A549 (cell line): ENCODE data around the gene NEDD8. TPM values are rescaled to one million over a fixed set of nuclear protein-coding genes. Genes with fewer than 3 reads are reported as not detected.

Experiments used
- ATAC-seq, 2 experiments: fragments of 200-7000 bp in 1 of 2; fragments of >200 bp in 1 of 2; cut with Nextera tagmentation in 1 of 2; cut with Tn5 transposase in 1 of 2; 3 replicates each; pipeline versions ENCODE4 v1.8.0 to v1.9.1; 2018 to 2020; ENCODE audit warnings: mild to moderate bottlenecking in 1 of 2, moderate library complexity in 1 of 2
- CTCF ChIA-PET: fragments of 300-600 bp; sonication (Branson Sonifier 250); formaldehyde crosslinking; extraction: SDS; loops from one replicate; lab custom pipeline; 2021; ENCODE audit warnings: antibody characterized with exemption, inconsistent platforms; lab: Yijun Ruan, JAX
- POLR2A ChIA-PET: fragments of 350-600 bp; formaldehyde crosslinking; extraction: SDS; loops from one replicate; lab custom pipeline; 2021; ENCODE audit warnings: antibody characterized with exemption, inconsistent platforms; lab: Yijun Ruan, JAX
- DNase-seq, 2 experiments: peaks; one replicate each; pipeline versions ENCODE4 v3.0.0 to v3.0.0-alpha.2; 2011 to 2016; ENCODE audit warnings: low read depth in 1 of 2, low spot score in 1 of 2
- FAIRE-seq: peaks from 2 replicates; lab custom pipeline; 2011; peaks lifted over from hg19 to GRCh38; lab: Jason Lieb, UNC
- H3K27ac ChIP-seq, 2 experiments: fragments of >200 bp; sonication (Bioruptor Twin); formaldehyde crosslinking; 3 replicates each; pipeline ENCODE4 v1.5.1; 2016 to 2017
- H3K4me1 ChIP-seq: fragments of >200 bp; sonication (Bioruptor Twin); formaldehyde crosslinking; 3 replicates; pipeline ENCODE4 v1.6.1; 2016
- H3K4me2 ChIP-seq: fragments of >200 bp; sonication (Bioruptor Twin); formaldehyde crosslinking; 3 replicates; pipeline ENCODE4 v1.6.1; 2016
- H3K4me3 ChIP-seq: fragments of >200 bp; sonication (Bioruptor Twin); formaldehyde crosslinking; 3 replicates; pipeline ENCODE4 v1.5.1; 2016
- H3K9me3 ChIP-seq: fragments of >200 bp; sonication (Bioruptor Twin); formaldehyde crosslinking; 3 replicates; pipeline ENCODE4 v1.6.1; 2016
- ATOH8 ChIP-seq: fragments of 250-450 bp; sonication (Bioruptor Pico); IDR thresholded peaks from 2 replicates; pipeline ENCODE4 v1.5.0; 2020; ENCODE audit warnings: low read depth, mild to moderate bottlenecking, moderate library complexity
- BCL3 ChIP-seq: fragments of >200 bp; sonication (Bioruptor Twin); formaldehyde crosslinking; IDR thresholded peaks from 3 replicates; pipeline ENCODE4 v1.6.1; 2016
- CBX2 ChIP-seq: fragments of 200-600 bp; sonication (generic); IDR thresholded peaks from 2 replicates; pipeline ENCODE4 v1.6.1; 2016; ENCODE audit warnings: low read depth, mild to moderate bottlenecking, borderline replicate concordance
- CHD4 ChIP-seq: fragments of 200-600 bp; sonication (generic); IDR thresholded peaks from 2 replicates; pipeline ENCODE4 v1.6.1; 2016; ENCODE audit warnings: antibody characterized with exemption, mild to moderate bottlenecking, borderline replicate concordance
- CTCF ChIP-seq: fragments of >200 bp; sonication (Bioruptor Twin); formaldehyde crosslinking; IDR thresholded peaks from 3 replicates; pipeline ENCODE4 v1.5.1; 2016
- EHF ChIP-seq: fragments of 250-450 bp; sonication (Bioruptor Pico); IDR thresholded peaks from 2 replicates; pipeline ENCODE4 v1.5.0; 2020; ENCODE audit warnings: mild to moderate bottlenecking
- EP300 ChIP-seq, 2 experiments: fragments of >200 bp; sonication (Bioruptor Twin); formaldehyde crosslinking; IDR thresholded peaks; 2 replicates in 1 of 2; 3 replicates in 1 of 2; pipeline ENCODE4 v1.6.1; 2016 to 2017
- ESRRA ChIP-seq: fragments of 150-350 bp; IDR thresholded peaks from 2 replicates; pipeline ENCODE4 v1.6.1; 2014; ENCODE audit warnings: mild to moderate bottlenecking, low read length, borderline replicate concordance
- FOSL2 ChIP-seq, 2 experiments: fragments of 450-650 bp in 1 of 2; fragments of >200 bp in 1 of 2; sonication (Bioruptor Twin) in 1 of 2; formaldehyde crosslinking; IDR thresholded peaks; 2 replicates each; pipeline versions ENCODE4 v1.5.0 to v1.6.1; 2016 to 2020; ENCODE audit warnings: mild to moderate bottlenecking in 1 of 2, moderate library complexity in 1 of 2
- KDM1A ChIP-seq: fragments of 200-600 bp; sonication (generic); IDR thresholded peaks from 2 replicates; pipeline ENCODE4 v1.6.1; 2016; ENCODE audit warnings: low read depth, mild to moderate bottlenecking
- KDM5A ChIP-seq: fragments of 200-600 bp; sonication (generic); IDR thresholded peaks from 2 replicates; pipeline ENCODE4 v1.6.1; 2016; ENCODE audit warnings: antibody characterized with exemption, mild to moderate bottlenecking
- MAFK ChIP-seq: fragments of 450-650 bp; IDR thresholded peaks from 2 replicates; pipeline ENCODE4 v1.6.1; 2014; ENCODE audit not compliant: partially characterized antibody
- MYC ChIP-seq: IDR thresholded peaks from 2 replicates; pipeline ENCODE4 v1.6.1; 2012; ENCODE audit warnings: mild to moderate bottlenecking, inconsistent platforms, low read length, improper control_type of control experiment, borderline replicate concordance
- NR3C1 ChIP-seq: fragments of >200 bp; sonication (Bioruptor Twin); formaldehyde crosslinking; IDR thresholded peaks from 3 replicates; pipeline ENCODE4 v1.6.1; 2017
- POLR2A ChIP-seq: IDR thresholded peaks from 2 replicates; pipeline ENCODE4 v1.6.1; 2012; ENCODE audit warnings: mild to moderate bottlenecking, low read length
- POLR2AphosphoS2 ChIP-seq: conservative IDR thresholded peaks from 2 replicates; pipeline ENCODE4 v1.6.1; 2012; ENCODE audit warnings: low read length, improper control_type of control experiment, inconsistent platforms
- RAD21 ChIP-seq, 2 experiments: fragments of >200 bp in 1 of 2; sonication (Bioruptor Twin) in 1 of 2; formaldehyde crosslinking in 1 of 2; IDR thresholded peaks in 1 of 2; conservative IDR thresholded peaks in 1 of 2; 2 replicates in 1 of 2; 3 replicates in 1 of 2; pipeline ENCODE4 v1.6.1; 2012 to 2018; ENCODE audit warnings: inconsistent platforms in 1 of 2
- RCOR1 ChIP-seq: fragments of 150-350 bp; IDR thresholded peaks from 2 replicates; pipeline ENCODE4 v1.6.1; 2014; ENCODE audit warnings: antibody characterized with exemption, low read length, low read depth
- REST ChIP-seq: fragments of 200-600 bp; sonication (generic); IDR thresholded peaks from 2 replicates; pipeline ENCODE4 v1.6.1; 2016; ENCODE audit warnings: antibody characterized with exemption, mild to moderate bottlenecking, moderate library complexity
- RFX5 ChIP-seq: fragments of 450-650 bp; IDR thresholded peaks from 2 replicates; pipeline ENCODE4 v1.7.1; 2014; ENCODE audit warnings: antibody characterized with exemption, mild to moderate bottlenecking, moderate library complexity
- RNF2 ChIP-seq: fragments of 200-600 bp; sonication (generic); IDR thresholded peaks from 2 replicates; pipeline ENCODE4 v1.6.1; 2016; ENCODE audit warnings: low read depth, mild to moderate bottlenecking, antibody characterized with exemption, moderate library complexity, borderline replicate concordance
- SREBF2 ChIP-seq: fragments of 450-650 bp; IDR thresholded peaks from 2 replicates; pipeline ENCODE4 v1.6.1; 2014; ENCODE audit warnings: mild to moderate bottlenecking, moderate library complexity
- TFCP2L1 ChIP-seq: fragments of 250-450 bp; sonication (Bioruptor Pico); IDR thresholded peaks from 2 replicates; pipeline ENCODE4 v1.5.0; 2021; ENCODE audit warnings: mild to moderate bottlenecking
- ZC3H11A ChIP-seq: fragments of 450-650 bp; IDR thresholded peaks from 2 replicates; pipeline ENCODE4 v1.6.1; 2014; ENCODE audit warnings: antibody characterized with exemption, mild to moderate bottlenecking
- ZSCAN20 ChIP-seq: fragments of 250-450 bp; sonication (Bioruptor Pico); IDR thresholded peaks from 2 replicates; pipeline ENCODE4 v1.8.0; 2022; ENCODE audit warnings: mild to moderate bottlenecking, moderate library complexity
- WGBS: methylation state at CpG from one replicate; pipeline ENCODE4 v1.1.6; 2017; ENCODE audit errors: missing lambda C conversion rate; 5-methylcytosine and 5-hydroxymethylcytosine counted together
- polyA plus RNA-seq, 4 experiments: library from polyadenylated mRNA; depleted of rRNA in 3 of 4; stranded (reverse); fragments of >200 nt; fragmentation: RNase III in 1 of 4; extraction: RNeasy Plus Mini Kit Qiagen cat#74134 plus additional on column Dnase treatment in 1 of 4; gene quantifications; 2 replicates in 3 of 4; 3 replicates in 1 of 4; pipeline ENCODE4 v1.2.3, GENCODE V29; 2011 to 2017

The NEDD8 gene
- polyA plus RNA-seq, 2 of the 4 experiments (the other 2 are of a cell fraction), result 433 to 589 TPM

GRCh38 chr14:24171422-24172260 is 60.5 kb downstream of the NEDD8 start, which contains the start of gene REC8:
Gene REC8, plus strand, starts transcription at chr14:24172080. Its CDS starts 473 bp downstream, at chr14:24172553.
- no peaks in the 10 kb centered on the region for H3K4me1 ChIP-seq
- H3K4me2 ChIP-seq, result no peak within 1 kb of the TSS
- no peaks in the 10 kb centered on the region for H3K9me3 ChIP-seq
- CTCF ChIA-PET, result interaction anchor here (1.0 to 3.6 kb wide), 5 partner anchors 8 to 14 kb away, joined by 4 to 14 read pairs (median 5); partner anchors contain the start of gene IRF9
- no peak within 1 kb of the TSS for H3K27ac ChIP-seq
- TF ChIP-seq FOSL2 (IDR thresholded peaks at IDR 0.05) (no peak), FOSL2 (CRISPR knock-in tag; IDR thresholded peaks at IDR 0.05) (no peak), MAFK (no peak), KDM1A (no peak), ATOH8 (CRISPR knock-in tag) (no peak), RCOR1 (no peak), BCL3 (no peak), ESRRA (no peak)
- 95% methylated on average over 50 of the region's 63 CpGs for WGBS
- no peak for FAIRE-seq
- POLR2A ChIA-PET, result interaction anchor here (1.2 to 1.6 kb wide), 2 partner anchors 11 to 17 kb away, joined by 4 read pairs; partner anchors contain the start of genes IPO4 and IRF9
- H3K4me3 ChIP-seq, result no peak within 1 kb of the TSS
- no peak for ATAC-seq
- no peak for DNase-seq

- WGBS, result 93% methylated on average over 3 of the region's 3 CpGs
- TF ChIP-seq EHF (CRISPR knock-in tag), result no peak
- no peak for TF ChIP-seq SREBF2
- no peak for TF ChIP-seq EP300 (IDR thresholded peaks at IDR 0.05)
- no peak for TF ChIP-seq MYC
- no peak for TF ChIP-seq NR3C1
- TF ChIP-seq CTCF, result no peak
- no peak for TF ChIP-seq KDM5A
- no peak for TF ChIP-seq RNF2
- TF ChIP-seq POLR2AphosphoS2, result no peak
- no peak for TF ChIP-seq RFX5
- TF ChIP-seq REST, result no peak
- no peak for TF ChIP-seq CHD4
- TF ChIP-seq ZSCAN20 (CRISPR knock-in tag), result no peak
- TF ChIP-seq TFCP2L1 (CRISPR knock-in tag), result no peak
- TF ChIP-seq POLR2A, result no peak
- no peak for TF ChIP-seq ATOH8 (CRISPR knock-in tag)
- no peak for TF ChIP-seq RAD21 (conservative IDR thresholded peaks at IDR 0.05 in 1 of 2, IDR thresholded peaks at IDR 0.05 in 1 of 2)
- TF ChIP-seq CBX2, result no peak
- TF ChIP-seq ZC3H11A, result no peak
Observed at GRCh38 chr14:24167469-24168114, 64.6 kb downstream of the NEDD8 start.

More at GRCh38 chr14:24167469-24168114, 64.6 kb downstream of the NEDD8 start:
- Histone ChIP-seq H3K27ac (peak overlapping the region in 1 of 2 experiments; percentile 53; a peak in 1 of 6 replicates), H3K4me2 (no peak overlapping the region), H3K4me3 (no peak overlapping the region), H3K9me3 (no peaks in the 10 kb centered on the region), H3K4me1 (no peaks in the 10 kb centered on the region)
- ATAC-seq (no peak), DNase-seq (no peak), FAIRE-seq (no peak)
- ChIA-PET POLR2A (no interaction called here), CTCF (interaction anchor here (0.6 to 0.8 kb wide), 2 partner anchors 13 to 32 kb away, joined by 3 to 6 read pairs; no protein-coding TSS in a partner anchor)
